Fibroblast of lung (primary cell): ENCODE results near the gene NBEAL1. TPM values are rescaled to one million over a fixed set of nuclear protein-coding genes. Genes with fewer than 3 reads are reported as not detected.

Experiments used
- DNase-seq, 2 donors: peaks; one replicate each; pipeline versions ENCODE4 v3.0.0 to v3.0.0-alpha.2; 2010; ENCODE audit warnings: low read depth in 2 of 2
- H2AFZ ChIP-seq: 2 replicates; pipeline ENCODE4 v1.5.1; 2012; ENCODE audit warnings: low read length, control low read depth, inconsistent platforms
- H3K27ac ChIP-seq: 2 replicates; pipeline ENCODE4 v1.5.1; 2011; ENCODE audit warnings: low read length, control low read depth; ENCODE audit not compliant: insufficient read depth
- H3K27me3 ChIP-seq: 2 replicates; pipeline ENCODE4 v1.5.1; 2011; ENCODE audit warnings: mild to moderate bottlenecking, low read length; ENCODE audit not compliant: control insufficient read depth, insufficient read depth
- H3K36me3 ChIP-seq: 2 replicates; pipeline ENCODE4 v1.5.1; 2011; ENCODE audit warnings: low read length; ENCODE audit not compliant: control insufficient read depth, insufficient read depth
- H3K4me1 ChIP-seq: 2 replicates; pipeline ENCODE4 v1.5.1; 2011; ENCODE audit warnings: low read length; ENCODE audit not compliant: control insufficient read depth, insufficient read depth; ENCODE audit errors: extremely low read depth
- H3K4me2 ChIP-seq: 2 replicates; pipeline ENCODE4 v1.5.1; 2011; ENCODE audit warnings: low read length, control low read depth; ENCODE audit not compliant: insufficient read depth; ENCODE audit errors: extremely low read depth
- H3K4me3 ChIP-seq, 4 experiments: fragments of 200-600 bp in 1 of 4; sonication (generic) in 1 of 4; replicated peaks in 1 of 4; 2 replicates each; pipeline ENCODE4 v1.5.1; 2011 to 2016; ENCODE audit warnings: low read length in 4 of 4, low read depth in 3 of 4, mild to moderate bottlenecking in 3 of 4, control low read depth in 2 of 4, inconsistent platforms in 1 of 4, mixed read lengths in 1 of 4; ENCODE audit not compliant: insufficient read depth in 1 of 4; ENCODE audit errors: control extremely low read depth in 1 of 4
- H3K79me2 ChIP-seq: 2 replicates; pipeline ENCODE4 v1.5.1; 2012; ENCODE audit warnings: mild to moderate bottlenecking, low read length, inconsistent platforms; ENCODE audit not compliant: control insufficient read depth, insufficient read depth
- H3K9ac ChIP-seq: 2 replicates; pipeline ENCODE4 v1.5.1; 2011; ENCODE audit warnings: mild to moderate bottlenecking, low read length, control low read depth; ENCODE audit not compliant: insufficient read depth
- H3K9me3 ChIP-seq: 2 replicates; pipeline ENCODE4 v1.5.1; 2012; ENCODE audit warnings: low read depth, low read length; ENCODE audit not compliant: control insufficient read depth, insufficient read depth
- H4K20me1 ChIP-seq: 2 replicates; pipeline ENCODE4 v1.5.1; 2011; ENCODE audit warnings: low read length; ENCODE audit not compliant: control insufficient read depth, insufficient read depth; ENCODE audit errors: extremely low read depth
- EZH2 ChIP-seq: IDR thresholded peaks from 2 replicates; pipeline ENCODE4 v1.5.1; 2012; ENCODE audit warnings: low read length, control low read depth, mild to moderate bottlenecking; ENCODE audit errors: missing control alignments
- polyA plus RNA-seq, 2 donors: library from polyadenylated mRNA; depleted of rRNA in 1 of 2; stranded (reverse) in 1 of 2; unstranded in 1 of 2; fragments of >200 nt; gene quantifications; 2 replicates each; pipeline ENCODE4 v1.2.1, GENCODE V29; 2011 to 2012; ENCODE audit warnings: missing spikeins in 1 of 2
- total RNA-seq: library from RNA; depleted of rRNA; stranded (reverse); fragments of >200 nt; gene quantifications from 2 replicates; pipeline ENCODE4 v1.2.1, GENCODE V29; 2014
- TF ChIP-seq, protein P1 (sequence below), 2 donors: IDR thresholded peaks in 1 of 2; conservative IDR thresholded peaks in 1 of 2; 1 replicate in 1 of 2; 2 replicates in 1 of 2; pipeline ENCODE4 v1.5.1; 2011 to 2012; ENCODE audit warnings: low read length in 2 of 2, control low read depth in 1 of 2, inconsistent platforms in 1 of 2, low read depth in 1 of 2, mild to moderate bottlenecking in 1 of 2

NBEAL1 gene
- total and polyA plus RNA-seq, 2 donors (not counting 1 experiment from before 2014, with no cell fraction given), result 14.8 to 55.7 TPM

DNA sequence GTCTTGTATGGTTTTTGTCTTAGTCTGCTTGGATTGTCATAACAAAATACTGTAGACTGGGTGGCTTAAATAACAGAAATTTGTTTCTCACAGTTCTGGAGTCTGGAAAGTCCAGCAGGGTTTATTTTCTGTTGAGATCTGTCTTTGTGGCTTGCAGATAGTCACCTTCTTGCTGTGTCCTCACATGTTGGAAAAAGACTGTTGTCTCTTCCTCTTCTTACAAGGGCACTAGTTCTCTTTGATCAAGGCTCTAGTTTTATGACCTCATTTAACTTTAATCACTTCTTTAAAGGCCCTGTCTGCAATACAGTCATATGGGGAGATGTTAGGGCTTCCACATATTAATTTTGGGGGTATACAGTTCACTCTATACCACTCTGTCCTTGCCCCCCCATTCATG is 56.5 kb downstream of the NBEAL1 start:
- Histone ChIP-seq H2AFZ (no peak overlapping the region), H3K9ac (no peak overlapping the region), H3K4me1 (no peaks in the 10 kb centered on the region), H3K36me3 (peaks cover 7% of the 10 kb centered on the region), H3K4me2 (no peak overlapping the region), H4K20me1 (no peaks in the 10 kb centered on the region), H3K79me2 (no peaks in the 10 kb centered on the region), H3K27ac (no peak overlapping the region), H3K4me3 (no peak overlapping the region), H3K9me3 (no peaks in the 10 kb centered on the region), H3K27me3 (no peaks in the 10 kb centered on the region)
- DNase-seq, result no peak
- TF ChIP-seq, protein P1, sequence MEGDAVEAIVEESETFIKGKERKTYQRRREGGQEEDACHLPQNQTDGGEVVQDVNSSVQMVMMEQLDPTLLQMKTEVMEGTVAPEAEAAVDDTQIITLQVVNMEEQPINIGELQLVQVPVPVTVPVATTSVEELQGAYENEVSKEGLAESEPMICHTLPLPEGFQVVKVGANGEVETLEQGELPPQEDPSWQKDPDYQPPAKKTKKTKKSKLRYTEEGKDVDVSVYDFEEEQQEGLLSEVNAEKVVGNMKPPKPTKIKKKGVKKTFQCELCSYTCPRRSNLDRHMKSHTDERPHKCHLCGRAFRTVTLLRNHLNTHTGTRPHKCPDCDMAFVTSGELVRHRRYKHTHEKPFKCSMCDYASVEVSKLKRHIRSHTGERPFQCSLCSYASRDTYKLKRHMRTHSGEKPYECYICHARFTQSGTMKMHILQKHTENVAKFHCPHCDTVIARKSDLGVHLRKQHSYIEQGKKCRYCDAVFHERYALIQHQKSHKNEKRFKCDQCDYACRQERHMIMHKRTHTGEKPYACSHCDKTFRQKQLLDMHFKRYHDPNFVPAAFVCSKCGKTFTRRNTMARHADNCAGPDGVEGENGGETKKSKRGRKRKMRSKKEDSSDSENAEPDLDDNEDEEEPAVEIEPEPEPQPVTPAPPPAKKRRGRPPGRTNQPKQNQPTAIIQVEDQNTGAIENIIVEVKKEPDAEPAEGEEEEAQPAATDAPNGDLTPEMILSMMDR (conservative IDR thresholded peaks at IDR 0.05 in 1 of 2, IDR thresholded peaks at IDR 0.05 in 1 of 2; ENCODE audit: low read depth in 1 of 2, low read length in 2 of 2), result no peak
- TF ChIP-seq EZH2, result no peak

DNA sequence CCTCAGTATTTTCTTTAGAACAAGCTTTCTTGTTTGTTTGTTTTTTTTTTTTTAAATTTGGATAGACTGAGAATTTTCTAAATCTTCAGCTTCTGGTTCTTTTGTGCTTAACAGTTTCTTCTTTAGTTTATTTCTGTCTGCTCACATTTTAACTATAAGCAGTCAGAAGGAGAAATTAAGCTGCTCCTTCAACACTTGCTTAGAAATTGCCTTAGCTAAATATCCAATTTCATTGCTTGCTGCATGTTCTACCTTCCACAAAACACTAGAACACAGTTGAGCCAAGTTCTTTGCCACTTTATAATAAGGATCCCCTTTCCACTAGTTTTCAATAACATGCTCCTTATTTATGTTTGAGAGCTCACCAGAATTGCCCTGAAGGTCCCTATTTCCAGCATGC is 57.7 kb downstream of the NBEAL1 start:
- H3K27me3 ChIP-seq, result no peaks in the 10 kb centered on the region
- no peak overlapping the region for H3K4me3 ChIP-seq
- no peak overlapping the region for H3K9ac ChIP-seq
- no peaks in the 10 kb centered on the region for H3K4me1 ChIP-seq
- H4K20me1 ChIP-seq, result no peaks in the 10 kb centered on the region
- TF ChIP-seq, protein P1 (conservative IDR thresholded peaks at IDR 0.05 in 1 of 2, IDR thresholded peaks at IDR 0.05 in 1 of 2; ENCODE audit: low read depth in 1 of 2, low read length in 2 of 2), result no peak
- no peak for TF ChIP-seq EZH2
- no peak overlapping the region for H3K27ac ChIP-seq
- DNase-seq, result no peak
- no peak overlapping the region for H2AFZ ChIP-seq
- no peaks in the 10 kb centered on the region for H3K9me3 ChIP-seq
- H3K4me2 ChIP-seq, result no peak overlapping the region
- peaks cover 7% of the 10 kb centered on the region for H3K36me3 ChIP-seq
- H3K79me2 ChIP-seq, result no peaks in the 10 kb centered on the region

DNA sequence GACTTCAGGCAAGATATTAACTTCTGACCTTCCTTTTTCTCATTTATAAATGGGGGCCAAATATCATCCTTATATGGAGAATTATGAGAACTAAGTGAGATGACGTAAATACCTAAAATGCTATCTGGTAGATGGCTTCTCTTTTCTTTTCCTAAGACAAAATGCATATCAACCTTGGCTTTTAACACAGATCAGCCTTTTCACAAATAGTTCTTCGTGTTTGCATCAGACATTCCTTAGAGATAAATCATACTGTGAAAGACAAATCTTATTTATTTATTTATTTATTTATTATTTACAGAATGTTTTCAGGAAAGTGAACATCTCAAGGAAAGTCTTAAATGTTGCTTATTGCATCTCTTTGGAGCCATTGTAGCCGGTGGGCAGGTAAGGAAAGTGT is 62.8 kb downstream of the NBEAL1 start:
- no peak for TF ChIP-seq EZH2
- TF ChIP-seq, protein P1 (conservative IDR thresholded peaks at IDR 0.05 in 1 of 2, IDR thresholded peaks at IDR 0.05 in 1 of 2; ENCODE audit: low read depth in 1 of 2, low read length in 2 of 2), result no peak
- Histone ChIP-seq H3K27ac (no peak overlapping the region), H3K36me3 (peaks cover 4% of the 10 kb centered on the region), H3K9ac (no peak overlapping the region), H3K9me3 (no peaks in the 10 kb centered on the region), H3K79me2 (no peaks in the 10 kb centered on the region), H3K4me3 (no peak overlapping the region), H3K27me3 (no peaks in the 10 kb centered on the region), H4K20me1 (no peaks in the 10 kb centered on the region), H3K4me1 (no peaks in the 10 kb centered on the region), H2AFZ (no peak overlapping the region), H3K4me2 (no peak overlapping the region)
- DNase-seq, result peak; percentile 45 to 56
